BLaER1 treated with 17β-estradiol and CSF1 and Interleukin-3, amounts not matched to agents 10 nM and 100 nM (cell line): ENCODE measurements around the gene BICRAL.
"Not testable (repeated sequence)": the region's sequence is repeated elsewhere in the genome, so short reads cannot be mapped to it uniquely, and the experiment has no call there.

Experiments used
- H3K27ac ChIP-seq, 11 experiments: shearing (Covaris generic); formaldehyde crosslinking; 2 replicates each; pipeline ENCODE4 v1.8.1; 2022
- H3K27me3 ChIP-seq, 11 experiments: shearing (Covaris generic); formaldehyde crosslinking; 2 replicates each; pipeline ENCODE4 v1.8.1; 2022
- H3K36me3 ChIP-seq, 11 experiments: shearing (Covaris generic); formaldehyde crosslinking; 2 replicates each; pipeline ENCODE4 v1.8.1; 2022
- H3K4me1 ChIP-seq, 10 experiments: shearing (Covaris generic); formaldehyde crosslinking; 2 replicates each; pipeline ENCODE4 v1.8.1; 2022
- H3K4me2 ChIP-seq, 11 experiments: shearing (Covaris generic); formaldehyde crosslinking; 2 replicates each; pipeline ENCODE4 v1.8.1; 2022
- H3K4me3 ChIP-seq, 10 experiments: shearing (Covaris generic); formaldehyde crosslinking; 2 replicates each; pipeline ENCODE4 v1.8.1; 2022
- H3K9ac ChIP-seq, 11 experiments: shearing (Covaris generic); formaldehyde crosslinking; 2 replicates each; pipeline ENCODE4 v1.8.1; 2022
- H3K9me3 ChIP-seq, 11 experiments: shearing (Covaris generic); formaldehyde crosslinking; replicated peaks in 1 of 11; 2 replicates each; pipeline ENCODE4 v1.8.1; 2022
- H4K20me1 ChIP-seq, 11 experiments: shearing (Covaris generic); formaldehyde crosslinking; 2 replicates each; pipeline ENCODE4 v1.8.1; 2022
- Cebpa-rat ChIP-seq, 11 experiments: shearing (Covaris generic); IDR thresholded peaks; 2 replicates each; pipeline ENCODE4 v1.8.1; 2022

Gene BICRAL

GRCh38 chr6:42795651-42796050, 13.8 kb downstream of the BICRAL start:
- no peak for TF ChIP-seq Cebpa-rat (IDR thresholded peaks at IDR 0.05)
- 0 out of 20 replicates have a peak, but pooled peaks cover 0 to 6% (median 0%) of the 10 kb centered on the region in 10 experiments for H3K4me1 ChIP-seq

GRCh38 chr6:42796171-42796570, 14.3 kb downstream of the BICRAL start:
- no peak overlapping the region for H3K27ac ChIP-seq
- H3K27me3 ChIP-seq: no peaks in the 10 kb centered on the region
- H3K9ac ChIP-seq: no peak overlapping the region
- no peak overlapping the region for H3K4me2 ChIP-seq
- no peak for TF ChIP-seq Cebpa-rat (IDR thresholded peaks at IDR 0.05)
- H3K4me3 ChIP-seq: no peak overlapping the region
- peaks cover 0 to 9% (median 0%) of the 10 kb centered on the region in 11 experiments; a peak in 3 of 22 replicates for H3K36me3 ChIP-seq
- 0 out of 20 replicates have a peak, but pooled peaks cover 0 to 6% (median 0%) of the 10 kb centered on the region in 10 experiments for H3K4me1 ChIP-seq
- H4K20me1 ChIP-seq: peaks cover 0 to 22% (median 0%) of the 10 kb centered on the region in 11 experiments; a peak in 6 of 22 replicates
- no peaks in the 10 kb centered on the region for H3K9me3 ChIP-seq

More at GRCh38 chr6:42795651-42796050, 13.8 kb downstream of the BICRAL start:
- no peaks in the 10 kb centered on the region for H3K27me3 ChIP-seq
- no peak overlapping the region for H3K4me2 ChIP-seq
- no peak overlapping the region for H3K9ac ChIP-seq
- no peak overlapping the region for H3K4me3 ChIP-seq
- H3K36me3 ChIP-seq: peaks cover 0 to 11% (median 0%) of the 10 kb centered on the region in 11 experiments; a peak in 3 of 22 replicates
- H3K27ac ChIP-seq: no peak overlapping the region
- H3K9me3 ChIP-seq: no peaks in the 10 kb centered on the region
- peaks cover 0 to 27% (median 4%) of the 10 kb centered on the region in 11 experiments; a peak in 16 of 22 replicates for H4K20me1 ChIP-seq

GRCh38 chr6:42797696-42798095, 15.8 kb downstream of the BICRAL start:
- H4K20me1 ChIP-seq, H3K9ac ChIP-seq, H3K27me3 ChIP-seq, H3K36me3 ChIP-seq, H3K4me3 ChIP-seq, H3K9me3 ChIP-seq, H3K4me1 ChIP-seq, H3K4me2 ChIP-seq, H3K27ac ChIP-seq: not testable (repeated sequence)

- Histone ChIP-seq H3K27ac (no peak overlapping the region), H3K4me3 (no peak overlapping the region)
Measured at GRCh38 chr6:42805297-42805861, 23.5 kb downstream of the BICRAL start.

DNA sequence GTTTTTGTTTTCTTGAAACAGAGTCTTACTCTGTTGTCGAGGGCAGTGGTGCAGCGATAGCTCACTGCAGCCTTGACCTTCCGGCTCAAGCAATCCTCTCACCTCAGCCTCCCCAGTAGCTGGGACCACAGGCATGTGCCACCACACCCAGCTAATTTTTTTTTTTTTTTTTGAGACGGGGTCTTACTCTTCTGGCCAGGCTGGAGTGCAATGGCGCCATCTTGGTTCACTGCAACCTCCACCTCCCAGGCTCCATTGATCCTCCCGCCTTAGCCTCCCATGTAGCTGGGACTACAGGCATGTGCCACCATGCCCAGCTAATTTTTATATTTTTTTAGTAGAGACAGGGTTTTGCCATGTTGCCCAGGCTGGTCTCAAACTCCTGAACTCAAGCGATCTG, 24.5 kb downstream of the BICRAL start:
- Histone ChIP-seq H4K20me1 (peaks cover 0 to 15% (median 0%) of the 10 kb centered on the region in 11 experiments; a peak in 2 of 22 replicates), H3K36me3 (peaks cover 0 to 25% (median 3%) of the 10 kb centered on the region in 11 experiments; a peak in 5 of 22 replicates)
- not testable (repeated sequence) for H3K27ac ChIP-seq, H3K9me3 ChIP-seq, H3K27me3 ChIP-seq, H3K9ac ChIP-seq, H3K4me3 ChIP-seq, H3K4me1 ChIP-seq, H3K4me2 ChIP-seq

More at GRCh38 chr6:42805297-42805861, 23.5 kb downstream of the BICRAL start:
- no peaks in the 10 kb centered on the region for H3K9me3 ChIP-seq
- peaks cover 0 to 16% (median 3%) of the 10 kb centered on the region in 11 experiments; a peak in 5 of 22 replicates for H3K36me3 ChIP-seq
- H4K20me1 ChIP-seq: peaks cover 0 to 15% (median 0%) of the 10 kb centered on the region in 11 experiments; a peak in 2 of 22 replicates
- peaks cover 0 to 2% (median 0%) of the 10 kb centered on the region in 10 experiments; a peak in 1 of 20 replicates for H3K4me1 ChIP-seq
- H3K4me2 ChIP-seq: no peak overlapping the region
- no peak for TF ChIP-seq Cebpa-rat (IDR thresholded peaks at IDR 0.05)
- no peaks in the 10 kb centered on the region for H3K27me3 ChIP-seq
- H3K9ac ChIP-seq: no peak overlapping the region

DNA sequence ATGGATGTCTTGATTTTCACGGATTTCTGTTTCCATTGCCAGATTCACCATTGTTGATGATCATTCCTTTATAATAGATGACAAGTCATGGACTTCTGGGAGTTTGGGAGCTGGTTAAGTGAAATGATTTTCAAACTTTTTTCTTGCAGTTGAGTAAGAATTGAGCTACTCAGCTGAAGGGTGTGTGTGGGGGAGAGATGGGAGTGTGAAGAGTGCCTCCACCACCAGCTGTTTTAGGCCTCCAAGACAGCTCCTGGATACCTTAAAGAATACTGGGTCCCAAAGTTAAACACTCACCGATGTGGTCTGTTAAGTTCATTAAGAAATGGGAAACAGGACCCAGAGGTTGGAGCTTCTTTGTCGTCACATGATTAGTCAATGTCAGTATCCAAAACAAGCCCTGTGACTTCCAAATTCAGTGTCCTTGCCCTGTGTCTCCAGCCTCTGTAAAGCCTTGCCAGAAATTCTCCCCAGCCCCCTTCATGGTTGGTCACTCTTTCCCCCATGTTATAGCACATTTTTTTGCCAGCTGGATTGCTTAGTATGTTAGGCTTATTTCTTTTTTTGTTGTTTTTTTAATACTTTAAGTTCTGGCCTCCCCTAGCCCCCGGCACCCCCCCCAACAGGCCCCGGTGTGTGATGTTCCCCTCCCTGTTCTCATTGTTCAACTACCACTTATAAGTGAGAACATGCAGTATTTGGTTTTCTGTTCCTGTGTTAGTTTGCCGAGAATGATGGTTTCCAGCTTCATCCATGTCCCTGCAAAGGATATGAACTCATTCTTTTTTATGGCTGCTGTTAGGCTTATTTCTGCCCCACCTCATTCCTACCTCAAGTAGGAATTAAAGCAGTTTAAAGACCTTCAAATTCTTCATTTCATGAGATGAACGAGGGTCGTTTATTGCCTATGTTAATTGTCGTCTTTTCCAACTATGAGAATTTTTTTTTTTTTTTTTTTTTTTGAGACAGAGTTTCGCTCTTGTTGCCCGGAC, 26.9 kb downstream of the BICRAL start:
- H4K20me1 ChIP-seq: peaks cover 0 to 15% (median 0%) of the 10 kb centered on the region in 11 experiments; a peak in 2 of 22 replicates
- TF ChIP-seq Cebpa-rat (IDR thresholded peaks at IDR 0.05): no peak
- no peak overlapping the region for H3K4me2 ChIP-seq

DNA sequence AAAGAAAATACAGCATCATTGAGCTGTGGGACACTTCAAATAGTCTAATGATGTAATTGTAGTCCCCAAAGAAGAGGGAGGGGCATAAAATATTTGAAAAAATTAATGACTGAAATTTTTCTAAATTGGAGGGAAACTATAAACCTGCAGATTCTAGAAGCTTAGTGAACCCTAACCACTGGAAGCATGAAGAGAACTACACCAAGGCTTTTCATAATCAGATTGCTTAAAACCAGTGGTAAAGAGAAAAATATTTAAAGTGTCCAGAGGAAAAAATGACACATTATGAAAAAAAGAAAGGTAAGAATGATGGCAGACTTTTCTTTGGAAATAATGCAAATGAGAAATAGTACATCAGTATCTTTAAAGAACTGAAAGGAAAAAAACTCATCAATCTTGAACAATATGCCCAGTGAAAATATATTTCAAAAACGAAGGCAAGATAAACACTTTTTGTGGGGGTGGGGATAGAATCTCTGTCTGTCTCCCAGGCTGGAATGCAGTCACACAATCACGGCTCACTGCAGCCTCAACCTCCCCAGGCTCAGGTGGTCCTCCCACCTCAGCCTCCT, 31.3 kb downstream of the BICRAL start:
- H3K27me3 ChIP-seq: no peaks in the 10 kb centered on the region
- peaks cover 0 to 31% (median 3%) of the 10 kb centered on the region in 11 experiments; a peak in 5 of 22 replicates for H3K36me3 ChIP-seq
- TF ChIP-seq Cebpa-rat (IDR thresholded peaks at IDR 0.05): no peak
- H3K4me3 ChIP-seq: no peak overlapping the region
- no peak overlapping the region for H3K4me2 ChIP-seq
- no peak overlapping the region for H3K27ac ChIP-seq
- H3K4me1 ChIP-seq: peaks cover 0 to 8% (median 0%) of the 10 kb centered on the region in 10 experiments; a peak in 1 of 20 replicates
- peaks cover 0 to 3% (median 0%) of the 10 kb centered on the region in 11 experiments; a peak in 1 of 22 replicates for H4K20me1 ChIP-seq
- no peaks in the 10 kb centered on the region for H3K9me3 ChIP-seq
- no peak overlapping the region for H3K9ac ChIP-seq

More for the DNA sequence above, 26.9 kb downstream of the BICRAL start:
- H3K9ac ChIP-seq: no peak overlapping the region
- H3K27ac ChIP-seq: no peak overlapping the region
- peaks cover 0 to 25% (median 3%) of the 10 kb centered on the region in 11 experiments; a peak in 5 of 22 replicates for H3K36me3 ChIP-seq
- no peaks in the 10 kb centered on the region for H3K27me3 ChIP-seq
- no peaks in the 10 kb centered on the region for H3K9me3 ChIP-seq
- H3K4me3 ChIP-seq: no peak overlapping the region
- H3K4me1 ChIP-seq: peaks cover 0 to 4% (median 0%) of the 10 kb centered on the region in 10 experiments; a peak in 1 of 20 replicates

DNA sequence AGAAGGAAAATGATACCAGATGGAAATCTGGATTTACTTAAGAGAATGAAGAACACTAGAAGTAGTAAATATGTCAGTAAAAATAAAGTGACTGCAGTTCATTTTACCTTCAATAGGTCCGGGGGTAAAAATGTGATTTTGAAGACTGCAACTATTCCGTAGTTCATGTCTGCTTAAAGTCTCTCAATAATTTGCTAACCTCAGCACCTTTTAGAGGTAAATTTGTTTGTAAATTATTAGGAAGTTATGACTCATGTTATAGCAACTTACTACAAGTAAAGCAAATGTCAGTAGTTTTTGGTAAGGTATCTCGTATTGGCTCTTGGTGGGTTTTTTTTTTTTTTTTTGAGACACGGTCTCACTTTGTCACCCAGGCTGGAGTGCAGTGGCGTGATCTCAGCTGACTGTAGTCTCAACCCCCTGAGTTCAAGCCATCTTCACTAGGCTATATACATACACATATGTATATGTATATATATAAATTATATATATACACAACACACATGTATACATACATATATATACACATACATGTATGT, 32.1 kb downstream of the BICRAL start:
- Histone ChIP-seq H3K4me3 (no peak overlapping the region), H3K4me1 (peaks cover 0 to 8% (median 0%) of the 10 kb centered on the region in 10 experiments; a peak in 1 of 20 replicates), H3K27me3 (no peaks in the 10 kb centered on the region), H3K4me2 (no peak overlapping the region), H3K36me3 (peaks cover 0 to 25% (median 3%) of the 10 kb centered on the region in 11 experiments; a peak in 3 of 22 replicates), H3K9me3 (no peaks in the 10 kb centered on the region), H4K20me1 (no peaks in the 10 kb centered on the region; a peak in 1 of 22 replicates), H3K27ac (no peak overlapping the region), H3K9ac (no peak overlapping the region)
- TF ChIP-seq Cebpa-rat (IDR thresholded peaks at IDR 0.05): no peak
